OCI-LY7 (cell line): ENCODE data around the gene IRF2. TPM values are rescaled to one million over a fixed set of nuclear protein-coding genes. Genes with fewer than 3 reads are reported as not detected.

Source experiments
- BruUV-seq: library from RNA; stranded (reverse); fragments of 400-500 nt; replicated peaks from 2 replicates; lab custom pipeline; 2021; lab: Mats Ljungman, UMichigan
- CTCF ChIA-PET: fragments of 300-600 bp; sonication (Branson Sonifier 250); formaldehyde crosslinking; loops from one replicate; lab custom pipeline; 2022; ENCODE audit warnings: antibody characterized with exemption; ENCODE audit not compliant: unreplicated experiment; lab: Charles Lee
- POLR2A ChIA-PET: fragments of 300-600 bp; sonication (Branson Sonifier 250); formaldehyde crosslinking; loops from one replicate; lab custom pipeline; 2022; ENCODE audit warnings: antibody characterized with exemption; lab: Charles Lee
- DNase-seq: peaks from one replicate; pipeline ENCODE4 v3.0.0-alpha.2; 2015; ENCODE audit warnings: low spot score
- H2AFZ ChIP-seq: fragments of 200-600 bp; sonication (generic), shearing (Covaris generic); 2 replicates; pipeline ENCODE4 v1.6.1; 2014; ENCODE audit warnings: mild to moderate bottlenecking, antibody characterized with exemption, low read length, moderate library complexity
- H3K27ac ChIP-seq: fragments of 200-600 bp; sonication (generic); 2 replicates; pipeline ENCODE4 v1.5.1; 2014; ENCODE audit warnings: mixed run types, low read depth, mild to moderate bottlenecking, moderate library complexity, low read length, inconsistent platforms; ENCODE audit not compliant: poor library complexity, severe bottlenecking
- H3K36me3 ChIP-seq: fragments of 200-600 bp; sonication (generic); 2 replicates; pipeline ENCODE4 v1.6.1; 2014; ENCODE audit warnings: mild to moderate bottlenecking, antibody characterized with exemption, low read length, moderate library complexity, mixed read lengths; ENCODE audit not compliant: insufficient read depth
- H3K4me1 ChIP-seq: fragments of 200-600 bp; sonication (generic); 2 replicates; pipeline ENCODE4 v1.5.1; 2014; ENCODE audit warnings: mild to moderate bottlenecking, low read length; ENCODE audit not compliant: insufficient read depth, poor library complexity, severe bottlenecking
- H3K4me2 ChIP-seq: fragments of 200-600 bp; sonication (generic); 2 replicates; pipeline ENCODE4 v1.6.1; 2014; ENCODE audit warnings: mild to moderate bottlenecking, low read length
- H3K4me3 ChIP-seq: fragments of 200-600 bp; sonication (generic); 2 replicates; pipeline ENCODE4 v1.5.1; 2014; ENCODE audit warnings: mild to moderate bottlenecking, low read depth, low read length; ENCODE audit not compliant: poor library complexity, severe bottlenecking
- H3K79me2 ChIP-seq: fragments of 200-600 bp; sonication (generic); 2 replicates; pipeline ENCODE4 v1.6.1; 2016; ENCODE audit warnings: low read depth, mild to moderate bottlenecking, low read length, moderate library complexity, mixed read lengths; ENCODE audit not compliant: insufficient read depth
- H3K9me2 ChIP-seq: fragments of 200-600 bp; sonication (generic); 2 replicates; pipeline ENCODE4 v1.6.1; 2016; ENCODE audit warnings: mild to moderate bottlenecking, low read length, mixed read lengths; ENCODE audit not compliant: insufficient read depth
- H3K9me3 ChIP-seq: fragments of 200-600 bp; sonication (generic); 2 replicates; pipeline ENCODE4 v1.6.1; 2014; ENCODE audit warnings: mild to moderate bottlenecking, mixed run types, low read length, mixed read lengths
- H4K20me1 ChIP-seq: fragments of 200-600 bp; sonication (generic); 2 replicates; pipeline ENCODE4 v1.6.1; 2014; ENCODE audit warnings: mild to moderate bottlenecking, antibody characterized with exemption, low read length, moderate library complexity, mixed read lengths; ENCODE audit not compliant: insufficient read depth
- EZH2phosphoT487 ChIP-seq: fragments of 200-600 bp; sonication (generic); IDR thresholded peaks from 2 replicates; pipeline ENCODE4 v1.6.1; 2018; ENCODE audit warnings: low read depth, borderline replicate concordance, mild to moderate bottlenecking, mixed run types, antibody characterized with exemption, low read length, moderate library complexity, mixed read lengths
- intact Hi-C: fragments of 100-400 bp; cut with micrococcal nuclease; formaldehyde crosslinking; loops from one replicate; pipeline ENCODE4 v1.10.0; 2022; ENCODE audit not compliant: unreplicated experiment
- total RNA-seq, 2 experiments: library from RNA; depleted of rRNA in 1 of 2; stranded (reverse); fragments of >200 nt in 1 of 2; shearing (Covaris generic) in 1 of 2; gene quantifications; 2 replicates each; pipeline ENCODE4 v1.2.3, GENCODE V29; 2014 to 2022
- TF ChIP-seq, protein P1 (sequence below): fragments of 200-600 bp; sonication (generic); conservative IDR thresholded peaks from 2 replicates; pipeline ENCODE4 v1.5.1; 2014; ENCODE audit warnings: mild to moderate bottlenecking, antibody characterized with exemption, low read length, moderate library complexity, mixed read lengths

IRF2 gene
- total RNA-seq, 2 experiments from 2014 or later: 32.3 to 37.8 TPM

- POLR2A ChIA-PET: interaction anchor here (0.8 to 2.7 kb wide), 9 partner anchors 10 to 91 kb away, joined by 3 to 12 read pairs (median 3); no protein-coding TSS in a partner anchor
These were observed 103.5 kb downstream of the IRF2 start for GRCh38 chr4:184370711-184371389.

GRCh38 chr4:184369871-184370270 lies 104.5 kb downstream of the IRF2 start:
- no peak overlapping the region for H2AFZ ChIP-seq
- H3K9me2 ChIP-seq: no peaks in the 10 kb centered on the region
- ChIA-PET POLR2A (interaction anchor here (0.7 to 2.7 kb wide), 8 partner anchors 11 to 100 kb away, joined by 3 to 12 read pairs (median 3); no protein-coding TSS in a partner anchor), CTCF (no interaction called here)
- intact Hi-C loops: no loop called here
- peaks cover 46% of the 10 kb centered on the region for H3K4me1 ChIP-seq
- no peak for DNase-seq
- H4K20me1 ChIP-seq: no peaks in the 10 kb centered on the region
- H3K4me3 ChIP-seq: no peak overlapping the region
- H3K79me2 ChIP-seq: no peaks in the 10 kb centered on the region
- no peak overlapping the region for H3K4me2 ChIP-seq
- no peaks in the 10 kb centered on the region for H3K36me3 ChIP-seq
- H3K27ac ChIP-seq: no peak overlapping the region
- 0 out of 2 replicates have a peak, but pooled peaks cover 3% of the 10 kb centered on the region for H3K9me3 ChIP-seq
- no peak for TF ChIP-seq EZH2phosphoT487
- TF ChIP-seq, protein P1, sequence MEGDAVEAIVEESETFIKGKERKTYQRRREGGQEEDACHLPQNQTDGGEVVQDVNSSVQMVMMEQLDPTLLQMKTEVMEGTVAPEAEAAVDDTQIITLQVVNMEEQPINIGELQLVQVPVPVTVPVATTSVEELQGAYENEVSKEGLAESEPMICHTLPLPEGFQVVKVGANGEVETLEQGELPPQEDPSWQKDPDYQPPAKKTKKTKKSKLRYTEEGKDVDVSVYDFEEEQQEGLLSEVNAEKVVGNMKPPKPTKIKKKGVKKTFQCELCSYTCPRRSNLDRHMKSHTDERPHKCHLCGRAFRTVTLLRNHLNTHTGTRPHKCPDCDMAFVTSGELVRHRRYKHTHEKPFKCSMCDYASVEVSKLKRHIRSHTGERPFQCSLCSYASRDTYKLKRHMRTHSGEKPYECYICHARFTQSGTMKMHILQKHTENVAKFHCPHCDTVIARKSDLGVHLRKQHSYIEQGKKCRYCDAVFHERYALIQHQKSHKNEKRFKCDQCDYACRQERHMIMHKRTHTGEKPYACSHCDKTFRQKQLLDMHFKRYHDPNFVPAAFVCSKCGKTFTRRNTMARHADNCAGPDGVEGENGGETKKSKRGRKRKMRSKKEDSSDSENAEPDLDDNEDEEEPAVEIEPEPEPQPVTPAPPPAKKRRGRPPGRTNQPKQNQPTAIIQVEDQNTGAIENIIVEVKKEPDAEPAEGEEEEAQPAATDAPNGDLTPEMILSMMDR: no peak
- BruUV-seq: no TSS peak

More at GRCh38 chr4:184370711-184371389, 103.5 kb downstream of the IRF2 start:
- Histone ChIP-seq H3K4me1 (peaks cover 39% of the 10 kb centered on the region), H3K36me3 (no peaks in the 10 kb centered on the region), H3K27ac (no peak overlapping the region), H3K79me2 (no peaks in the 10 kb centered on the region), H3K9me2 (no peaks in the 10 kb centered on the region), H2AFZ (peak overlapping the region; percentile 37; the same call in 1 of the 2 replicates), H3K9me3 (0 out of 2 replicates have a peak, but pooled peaks cover 9% of the 10 kb centered on the region), H3K4me3 (no peak overlapping the region), H3K4me2 (no peak overlapping the region; the same call in 1 of the 2 replicates), H4K20me1 (no peaks in the 10 kb centered on the region)
- BruUV-seq: no TSS peak
- intact Hi-C loops: no loop called here
- TF ChIP-seq, protein P1: no peak
- no peak for TF ChIP-seq EZH2phosphoT487
- no peak for DNase-seq
- CTCF ChIA-PET: interaction anchor here (1.0 kb wide), 1 partner anchor 24 kb away, joined by 3 read pairs; no protein-coding TSS in a partner anchor
